HG02973 (cell line): Measurements from ENCODE around the gene HIBADH.

ENCODE experiments used
- ATAC-seq: cut with Tn5 transposase; IDR thresholded peaks from one replicate; pipeline ENCODE4 v1.9.1; 2021; ENCODE audit warnings: moderate library complexity; ENCODE audit not compliant: unreplicated experiment

HIBADH gene

GRCh38 chr7:27553273-27553672 lies 109.4 kb downstream of the HIBADH start:
- ATAC-seq, result no peak

DNA sequence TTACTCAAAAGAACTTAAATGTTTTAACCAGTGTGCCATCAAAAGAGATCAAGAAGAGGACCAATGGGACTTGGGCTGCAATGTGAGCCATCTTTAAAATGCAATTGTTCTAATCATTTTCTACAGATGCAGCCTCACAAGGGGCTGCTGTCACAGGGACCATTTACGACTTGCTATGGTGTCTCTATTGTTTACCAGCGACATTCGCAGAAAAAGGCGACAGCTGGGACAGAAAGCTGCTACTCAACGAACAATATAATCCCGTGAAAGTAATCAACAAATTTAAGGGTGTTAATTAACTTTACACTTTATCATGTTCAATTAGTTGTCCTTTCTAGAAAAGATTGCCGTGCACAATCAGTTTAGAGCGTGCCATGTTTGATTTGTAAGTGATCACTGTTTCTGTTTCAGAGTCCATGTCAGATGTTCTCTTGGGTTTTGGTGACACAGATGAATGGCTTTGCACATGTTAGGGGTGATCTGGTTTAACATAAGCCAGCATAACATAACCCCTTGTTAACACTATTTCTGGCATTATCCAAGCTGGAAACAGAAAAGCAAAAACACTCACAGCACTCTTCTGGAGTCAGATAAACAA lies 110.8 kb downstream of the HIBADH start:
- no peak for ATAC-seq

DNA sequence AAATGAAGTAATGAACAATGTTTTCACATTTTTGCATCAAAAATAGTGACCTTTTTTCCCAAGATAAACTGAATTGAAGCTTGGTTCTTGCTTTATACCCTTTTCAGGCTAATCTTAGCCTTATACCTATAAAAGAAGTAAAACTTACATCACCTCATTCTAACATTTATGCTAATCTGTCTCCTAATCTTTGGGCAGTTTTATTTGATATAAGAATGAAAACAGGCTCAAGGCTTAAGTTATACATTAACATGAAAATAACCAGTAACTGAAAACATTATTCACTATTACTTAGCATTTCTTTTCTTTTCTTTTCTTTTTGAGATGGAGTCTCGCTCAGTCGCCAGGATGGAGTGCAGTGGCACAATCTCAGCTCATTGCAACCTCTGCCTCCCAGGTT lies 113.1 kb downstream of the HIBADH start:
- no peak for ATAC-seq

DNA sequence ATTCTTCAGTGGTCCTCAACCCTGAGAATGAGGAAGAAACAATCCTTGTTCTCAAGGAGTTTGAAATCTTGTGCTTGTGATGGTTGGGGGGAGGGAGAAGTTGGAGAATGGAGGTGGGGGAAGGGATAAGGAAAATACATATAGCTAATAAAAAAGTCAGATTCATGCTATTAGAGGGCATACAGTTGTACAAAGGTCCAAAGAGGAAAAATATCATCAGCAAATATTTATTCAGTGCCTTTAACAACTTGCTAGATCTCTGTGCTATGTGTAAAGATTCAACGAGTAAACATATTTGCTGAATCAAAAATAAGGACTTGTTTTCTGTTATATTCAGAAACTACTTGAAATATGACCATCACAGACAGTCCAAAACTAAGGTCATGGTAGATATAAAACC lies 114.4 kb downstream of the HIBADH start:
- no peak for ATAC-seq

GRCh38 chr7:27547401-27547800 lies 115.3 kb downstream of the HIBADH start:
- ATAC-seq, result no peak

DNA sequence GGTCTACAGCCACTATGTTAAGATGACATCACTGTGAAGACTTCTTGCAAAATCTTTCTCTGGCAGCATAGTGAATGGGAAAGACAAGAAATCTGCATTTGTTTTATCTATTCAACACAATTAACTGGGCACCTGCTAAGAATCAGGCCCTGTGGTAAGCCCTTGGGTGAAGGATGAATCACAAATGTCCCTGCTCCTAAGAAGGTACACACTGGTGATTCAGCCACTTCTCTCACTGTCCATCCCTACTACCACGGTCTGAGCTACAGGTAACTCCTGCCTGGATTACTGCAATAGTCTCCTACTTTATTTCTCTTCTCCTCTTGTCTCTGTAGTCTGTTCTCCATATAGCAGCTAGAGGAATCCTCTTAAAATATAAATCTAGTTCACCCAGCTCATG lies 116.1 kb downstream of the HIBADH start:
- no peak for ATAC-seq

DNA sequence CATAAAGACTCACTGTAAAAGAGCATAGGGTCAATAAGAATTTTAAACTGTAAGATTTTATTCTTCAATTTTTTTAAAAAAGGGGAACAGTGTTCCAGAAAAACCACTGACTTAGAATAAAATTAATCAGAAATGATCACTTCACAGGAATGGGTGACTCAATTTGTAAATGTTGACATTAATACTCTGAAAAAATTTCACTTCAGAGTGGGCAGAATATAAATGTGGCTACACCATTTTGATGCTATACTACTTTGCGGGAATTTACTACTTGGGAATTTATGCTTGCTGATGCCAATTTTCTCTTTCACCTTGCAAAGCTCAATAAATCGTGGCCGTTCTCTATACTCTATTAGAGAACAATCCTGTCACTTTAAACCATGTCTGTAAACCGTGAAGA lies 126.9 kb downstream of the HIBADH start:
- ATAC-seq, result no peak

GRCh38 chr7:27533652-27534081 lies 129.0 kb downstream of the HIBADH start:
- ATAC-seq, result no peak

GRCh38 chr7:27532314-27532713 lies 130.4 kb downstream of the HIBADH start:
- no peak for ATAC-seq

DNA sequence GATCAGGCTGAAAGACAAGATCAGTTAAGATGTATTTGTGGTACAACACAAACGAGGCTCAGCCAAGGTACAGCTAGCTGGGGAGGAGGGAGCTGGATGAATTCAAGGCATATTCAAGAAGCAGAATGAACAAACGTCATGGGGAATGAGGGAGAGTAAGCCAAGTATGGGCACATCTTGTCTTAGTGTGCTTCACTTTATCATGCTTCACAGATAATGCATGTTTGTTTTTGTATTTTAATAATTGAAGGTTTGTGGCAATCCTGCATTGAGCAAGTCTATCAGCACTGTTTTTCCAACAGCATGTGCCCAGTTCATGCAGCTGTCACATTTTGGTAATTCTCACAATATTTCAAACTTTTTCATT lies 135.4 kb downstream of the HIBADH start:
- ATAC-seq, result no peak

GRCh38 chr7:27526611-27527347 lies 135.9 kb downstream of the HIBADH start:
- ATAC-seq, result no peak

GRCh38 chr7:27526131-27526530 lies 136.6 kb downstream of the HIBADH start:
- ATAC-seq, result no peak

DNA sequence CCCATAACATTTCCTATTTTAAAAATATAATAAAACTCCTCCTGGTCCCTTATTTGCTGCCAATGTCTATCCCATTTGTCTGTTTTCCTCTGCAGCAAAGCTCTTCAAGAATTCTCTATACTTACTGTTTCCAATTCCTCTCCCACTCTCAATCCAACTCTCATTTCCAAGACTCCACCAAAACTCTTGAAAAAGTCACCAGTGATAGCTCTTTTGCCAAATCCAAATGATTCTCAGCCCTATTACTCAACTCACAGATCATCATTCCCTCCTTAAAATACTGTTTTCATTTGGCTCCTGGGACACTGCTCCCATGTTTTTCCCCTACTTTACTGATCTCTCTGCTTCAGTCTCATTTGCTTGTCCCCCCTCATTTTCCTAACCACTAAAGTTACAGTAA lies 139.4 kb downstream of the HIBADH start:
- no peak for ATAC-seq

DNA sequence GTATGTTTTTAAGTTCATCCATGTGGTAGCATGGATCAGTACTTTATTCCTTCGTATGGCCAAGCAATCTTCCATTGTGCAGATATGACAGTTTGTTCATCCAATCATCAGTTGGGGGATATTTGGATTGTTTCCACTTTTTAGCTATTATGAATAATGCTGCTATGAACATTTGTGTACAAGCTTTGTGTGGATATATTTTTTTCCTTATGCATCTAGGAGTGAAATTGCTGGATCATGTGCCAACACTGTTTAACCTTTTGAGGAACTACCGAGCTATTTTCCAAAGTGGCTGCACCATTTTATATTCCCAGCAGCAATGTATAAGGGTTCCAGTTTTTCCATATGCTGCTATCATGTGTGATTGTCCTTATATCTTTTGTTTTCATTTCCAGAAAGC lies 140.1 kb downstream of the HIBADH start:
- ATAC-seq, result no peak

DNA sequence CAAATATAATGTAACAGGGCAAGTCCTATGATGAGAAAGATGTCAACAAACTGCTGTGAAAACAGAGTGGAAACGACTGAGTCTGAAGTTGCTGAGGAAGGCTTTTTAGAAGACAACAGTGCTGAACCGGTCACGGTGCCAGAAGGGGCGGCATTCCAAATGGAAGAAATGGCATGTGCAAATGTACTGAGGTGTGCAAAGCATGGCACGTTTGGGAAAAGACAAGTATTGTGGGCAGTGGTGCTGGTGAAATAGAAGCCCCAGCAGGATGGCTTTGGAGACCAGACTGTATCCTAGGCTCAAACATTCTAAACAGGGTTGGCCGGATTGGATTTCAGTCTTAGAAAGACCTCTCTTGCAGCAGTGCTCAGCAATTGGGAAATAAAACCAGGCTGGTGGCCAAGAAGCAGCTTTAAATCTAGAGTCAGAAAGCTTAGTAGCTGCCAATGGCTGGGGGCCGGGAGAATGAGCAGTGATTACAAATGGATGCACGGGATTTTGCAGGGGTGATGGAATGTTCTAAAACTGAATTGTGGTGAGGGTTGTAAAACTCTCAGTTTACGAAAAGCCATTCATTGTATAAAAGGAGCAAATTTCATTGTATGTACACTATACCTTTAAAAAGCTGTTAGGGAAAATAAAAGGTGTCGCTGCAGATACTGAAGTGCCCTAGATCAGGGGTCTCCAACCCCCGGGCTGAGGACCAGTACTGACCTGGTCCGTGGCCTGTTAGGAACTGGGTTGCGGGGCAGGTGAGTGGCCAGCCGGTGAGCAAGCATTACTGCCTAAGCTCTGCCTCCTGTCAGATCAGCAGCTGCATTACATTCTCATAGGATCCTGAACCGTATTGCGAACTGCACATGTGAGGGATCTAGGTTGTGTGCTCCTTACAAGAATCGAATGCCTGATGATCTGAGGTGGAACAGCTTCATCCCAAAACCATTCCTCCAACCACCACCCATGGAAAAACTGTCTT lies 141.6 kb downstream of the HIBADH start:
- ATAC-seq, result no peak

GRCh38 chr7:27519793-27520469 lies 142.8 kb downstream of the HIBADH start:
- ATAC-seq, result no peak

DNA sequence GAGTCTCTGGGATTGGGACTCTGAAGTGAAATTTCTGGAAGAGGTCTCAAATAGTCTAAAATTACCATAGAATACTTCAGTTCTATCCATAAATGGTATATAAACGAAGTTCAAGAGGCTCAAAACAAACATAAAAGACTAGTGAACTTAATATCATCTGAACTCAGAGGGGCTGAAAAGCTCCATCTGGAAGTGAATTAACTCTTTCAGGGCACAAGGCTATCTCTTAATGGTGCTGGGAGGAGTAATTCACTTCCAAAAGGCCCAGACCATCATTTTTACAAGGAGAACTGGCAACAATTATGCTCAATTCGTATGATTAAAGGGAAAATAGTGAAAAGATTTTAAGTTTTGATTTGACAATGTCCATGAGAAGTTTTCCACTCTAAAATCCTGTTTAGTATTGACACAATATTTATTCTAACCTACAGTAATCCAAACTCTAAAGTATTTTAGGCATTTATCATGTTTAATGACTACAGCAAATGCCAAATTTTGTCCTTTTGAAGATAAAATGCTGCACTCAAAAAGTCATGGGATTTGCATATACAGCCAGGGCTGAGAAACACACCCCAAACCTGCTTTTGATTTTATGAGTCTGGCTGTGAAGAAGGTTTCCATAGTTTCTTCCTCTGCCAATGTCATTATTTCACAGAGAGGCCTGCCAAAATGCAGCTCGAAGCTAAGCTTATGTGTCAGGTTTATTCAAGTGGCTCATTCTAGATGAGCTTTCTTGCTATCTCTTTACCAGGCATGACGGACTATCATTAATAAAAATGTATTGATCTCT lies 143.9 kb downstream of the HIBADH start:
- no peak for ATAC-seq

- no peak for ATAC-seq
Observed at GRCh38 chr7:27516421-27516820, 146.3 kb downstream of the HIBADH start.

DNA sequence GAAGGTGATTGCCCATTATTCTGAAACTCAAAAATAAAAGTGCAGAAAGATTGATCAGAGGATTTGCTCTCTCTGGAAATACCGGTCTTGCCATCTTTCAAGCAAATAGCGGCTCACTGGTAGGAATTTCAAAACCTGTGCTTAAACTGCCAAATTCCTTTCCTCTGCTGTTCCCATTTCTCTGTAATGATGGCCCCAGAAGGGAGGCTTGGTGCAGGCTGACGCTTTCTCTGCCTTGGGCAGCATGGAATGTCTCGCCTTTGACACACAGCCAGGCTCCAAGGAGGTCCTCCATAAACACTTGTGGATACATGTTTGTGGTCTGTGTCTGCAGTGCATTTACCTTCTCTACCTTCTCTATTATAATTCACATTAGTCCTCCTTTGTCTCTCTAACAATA lies 146.8 kb downstream of the HIBADH start:
- no peak for ATAC-seq

DNA sequence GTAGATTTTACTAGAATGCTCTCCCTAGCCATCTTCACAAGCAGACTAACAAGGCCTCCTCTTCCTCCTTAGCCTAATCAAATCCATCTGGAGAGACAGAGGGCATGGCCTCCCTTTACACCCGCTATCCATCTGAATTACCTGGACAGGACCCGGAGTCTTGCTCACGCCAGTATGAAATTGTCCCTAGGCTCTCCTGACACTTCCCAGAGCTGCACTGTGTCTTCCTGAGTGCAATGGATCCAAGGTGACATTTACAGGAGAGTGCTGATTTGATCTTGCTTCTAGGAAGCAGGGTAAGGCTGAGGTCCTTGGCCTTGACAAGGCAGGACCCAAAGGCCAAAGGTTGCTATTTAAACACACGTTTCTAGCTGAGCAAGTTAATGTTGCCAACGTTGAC lies 147.8 kb downstream of the HIBADH start:
- no peak for ATAC-seq
